Adipocyte (in vitro differentiated cells): ENCODE measurements around the gene MRPL38.
"Not testable (repeated sequence)": the region's sequence is repeated elsewhere in the genome, so short reads cannot be mapped to it uniquely, and the experiment has no call there.

Source experiments
- DNase-seq: peaks from one replicate; pipeline ENCODE4 v3.0.0-alpha.2; 2015; ENCODE audit warnings: low read depth
- H3K27me3 ChIP-seq: replicated peaks from 2 replicates; pipeline ENCODE4 v1.7.0; 2013; ENCODE audit warnings: mild to moderate bottlenecking, low read length, moderate library complexity; ENCODE audit not compliant: control insufficient read depth, insufficient read depth
- H3K36me3 ChIP-seq: 2 replicates; pipeline ENCODE4 v1.7.0; 2013; ENCODE audit warnings: low read length, mild to moderate bottlenecking, moderate library complexity; ENCODE audit not compliant: control insufficient read depth, insufficient read depth, severe bottlenecking
- H3K4me1 ChIP-seq: 2 replicates; pipeline ENCODE4 v1.7.0; 2013; ENCODE audit warnings: mild to moderate bottlenecking, low read length, moderate library complexity; ENCODE audit not compliant: control insufficient read depth, insufficient read depth
- H3K4me3 ChIP-seq: 2 replicates; pipeline ENCODE4 v1.7.0; 2013; ENCODE audit warnings: mild to moderate bottlenecking, low read length, moderate library complexity
- H3K9ac ChIP-seq: 2 replicates; pipeline ENCODE4 v1.7.0; 2013; ENCODE audit warnings: mild to moderate bottlenecking, low read length, moderate library complexity
- H3K9me3 ChIP-seq: 2 replicates; pipeline ENCODE4 v1.7.0; 2013; ENCODE audit warnings: mild to moderate bottlenecking, low read length, moderate library complexity; ENCODE audit not compliant: control insufficient read depth

The MRPL38 gene

DNA sequence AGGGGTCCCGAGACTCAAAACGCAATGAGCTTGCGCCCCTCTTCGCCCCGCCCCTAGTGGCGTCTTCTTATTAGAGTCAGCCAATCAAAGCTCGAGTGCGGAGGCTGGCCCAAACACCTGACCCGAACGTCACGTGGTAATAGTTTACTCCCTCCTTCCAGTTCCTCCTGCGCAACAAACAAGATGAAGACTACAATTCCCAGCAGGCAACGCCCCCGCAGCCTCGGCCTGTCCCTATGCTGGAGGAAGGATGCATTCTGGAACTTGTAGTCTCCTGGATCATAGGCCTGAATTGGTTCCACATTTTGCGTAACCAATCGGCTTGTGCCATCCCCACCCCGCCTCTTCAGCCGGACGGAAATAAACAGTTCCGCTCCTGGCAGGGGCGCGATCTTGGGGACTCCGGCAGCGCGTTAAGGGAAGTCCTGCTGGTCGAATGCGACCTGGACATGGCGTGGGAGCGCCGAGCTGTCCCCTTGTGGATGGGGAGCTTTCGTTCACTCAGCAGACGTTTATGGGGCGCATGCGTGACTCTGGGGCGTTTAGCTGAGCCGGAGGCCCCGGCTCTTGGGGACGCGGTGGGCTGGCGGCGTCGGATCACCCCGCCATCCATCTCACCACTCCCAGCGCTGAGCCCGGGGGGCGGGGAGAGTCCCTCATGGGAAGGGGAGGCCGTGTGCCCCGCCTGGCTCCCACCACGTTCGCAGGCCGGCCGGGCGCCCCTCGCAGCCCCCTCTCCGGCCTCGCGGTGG lies 49.2 kb downstream of the MRPL38 start, which contains the start of gene WBP2:
Gene WBP2 (minus strand): TSS at position 26 of the 752 bp plus-strand sequence. CDS start 38 bp downstream, outside the sequence.
- peak; percentile 100 for DNase-seq
- peak within 1 kb of the TSS; percentile 93 for H3K4me3 ChIP-seq
- H3K9ac ChIP-seq, result peak within 1 kb of the TSS; percentile 93
- no peaks in the 10 kb centered on the region for H3K9me3 ChIP-seq
- H3K27me3 ChIP-seq, result no peaks in the 10 kb centered on the region
- H3K36me3 ChIP-seq, result peaks cover 11% of the 10 kb centered on the region
- H3K4me1 ChIP-seq, result peaks cover 31% of the 10 kb centered on the region

DNA sequence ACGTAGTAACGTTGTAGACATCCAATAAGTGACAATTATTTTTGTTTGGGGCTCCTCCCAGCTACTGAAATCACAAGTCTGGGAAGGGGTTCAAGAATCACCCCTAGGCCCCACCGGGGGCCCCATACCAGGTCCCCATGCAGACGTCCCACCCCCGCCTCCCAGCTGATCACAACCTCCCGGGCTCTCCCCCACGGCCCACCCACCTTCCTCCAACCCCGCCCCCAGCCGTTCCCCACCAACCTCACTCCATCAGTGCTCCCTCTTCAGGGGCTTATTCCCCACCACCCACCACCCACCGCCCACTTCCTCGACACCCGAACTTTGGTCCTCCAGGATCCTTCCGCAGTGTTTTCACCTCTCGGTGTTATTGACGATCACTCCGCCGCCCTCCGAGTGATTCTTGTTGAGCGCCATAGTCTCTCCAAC lies 49.8 kb downstream of the MRPL38 start:
- H3K9ac ChIP-seq, result peak overlapping the region; percentile 89
- H3K4me3 ChIP-seq, result peak overlapping the region; percentile 93
- peaks cover 35% of the 10 kb centered on the region for H3K4me1 ChIP-seq
- DNase-seq, result no peak
- no peaks in the 10 kb centered on the region for H3K27me3 ChIP-seq
- H3K9me3 ChIP-seq, result no peaks in the 10 kb centered on the region
- H3K36me3 ChIP-seq, result peaks cover 16% of the 10 kb centered on the region

DNA sequence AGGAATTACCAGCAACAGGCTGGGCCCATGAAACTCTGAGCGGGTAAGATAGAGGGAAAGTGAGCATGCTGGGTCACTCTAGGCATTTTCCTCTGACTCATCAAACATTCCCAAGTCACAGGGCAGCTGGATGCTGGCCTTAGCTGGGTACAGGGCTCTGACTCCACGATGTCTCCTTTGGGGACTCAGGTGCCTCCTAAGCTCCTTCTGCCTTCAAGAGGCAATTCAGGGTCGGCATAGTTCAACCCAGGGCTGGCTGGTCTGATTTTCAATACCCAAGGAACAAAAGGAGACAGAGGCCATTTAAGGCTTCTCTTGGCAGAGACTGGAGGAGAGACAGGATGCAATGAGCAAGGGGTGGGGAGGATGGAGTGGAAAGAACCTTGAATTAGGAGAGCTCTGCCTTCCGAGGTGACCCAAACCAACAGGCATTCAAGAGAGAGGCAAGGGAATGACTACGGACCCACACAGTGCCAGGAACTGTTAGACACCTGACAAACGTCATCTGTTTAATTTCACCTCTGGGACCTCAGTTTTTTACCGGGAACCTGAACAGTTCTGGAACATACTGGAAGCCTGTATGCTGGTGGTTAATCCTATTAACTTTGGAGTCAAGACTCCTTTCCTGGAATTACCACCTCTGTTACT lies 50.5 kb downstream of the MRPL38 start:
- Histone ChIP-seq H3K4me3 (peak overlapping the region; percentile 93), H3K9me3 (no peaks in the 10 kb centered on the region), H3K4me1 (peaks cover 42% of the 10 kb centered on the region), H3K9ac (peak overlapping the region; percentile 89), H3K27me3 (no peaks in the 10 kb centered on the region), H3K36me3 (peaks cover 23% of the 10 kb centered on the region)
- peak; percentile 46 for DNase-seq

DNA sequence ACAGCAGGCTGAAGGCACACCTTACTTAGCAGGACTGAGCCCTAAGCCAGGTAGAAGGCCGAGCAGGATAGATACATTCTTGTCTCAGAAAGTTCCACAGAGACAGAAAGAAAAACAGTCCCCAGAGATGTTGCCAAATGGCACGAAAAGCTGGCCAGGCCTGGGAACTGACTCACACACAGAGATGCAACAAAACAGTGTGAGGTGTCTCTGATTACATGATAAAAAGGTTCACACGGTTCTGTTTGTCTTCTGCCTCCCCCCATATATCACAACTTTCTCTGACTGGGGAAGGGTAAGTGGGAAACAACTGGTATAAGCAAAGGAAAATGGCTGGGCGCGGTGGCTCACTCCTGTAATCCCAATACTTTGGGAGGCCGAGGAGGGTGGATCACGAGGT lies 51.3 kb downstream of the MRPL38 start:
- Histone ChIP-seq H3K9ac (peak overlapping the region; percentile 55), H3K4me1 (peaks cover 50% of the 10 kb centered on the region), H3K4me3 (peak overlapping the region; percentile 93), H3K36me3 (peaks cover 30% of the 10 kb centered on the region), H3K9me3 (no peaks in the 10 kb centered on the region), H3K27me3 (no peaks in the 10 kb centered on the region)
- peak; percentile 44 for DNase-seq

DNA sequence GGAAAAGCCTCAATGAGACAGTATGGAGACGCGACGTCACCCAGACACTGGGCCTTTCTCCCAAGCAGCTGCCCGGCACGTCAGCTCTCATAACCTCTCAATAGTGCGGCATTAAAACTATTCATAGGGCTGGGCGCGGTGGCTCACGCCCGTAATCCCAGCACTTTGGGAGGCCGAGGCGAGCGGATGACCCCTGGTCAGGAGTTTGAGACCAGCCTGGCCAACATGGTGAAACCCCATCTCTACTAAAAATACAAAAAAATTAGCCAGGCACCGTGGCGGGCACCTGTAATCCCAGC lies 53.0 kb downstream of the MRPL38 start:
- Histone ChIP-seq H3K36me3 (peaks cover 48% of the 10 kb centered on the region), H3K9ac (peak overlapping the region; percentile 2), H3K4me1 (peaks cover 55% of the 10 kb centered on the region)
- not testable (repeated sequence) for H3K4me3 ChIP-seq, H3K9me3 ChIP-seq, DNase-seq, H3K27me3 ChIP-seq

DNA sequence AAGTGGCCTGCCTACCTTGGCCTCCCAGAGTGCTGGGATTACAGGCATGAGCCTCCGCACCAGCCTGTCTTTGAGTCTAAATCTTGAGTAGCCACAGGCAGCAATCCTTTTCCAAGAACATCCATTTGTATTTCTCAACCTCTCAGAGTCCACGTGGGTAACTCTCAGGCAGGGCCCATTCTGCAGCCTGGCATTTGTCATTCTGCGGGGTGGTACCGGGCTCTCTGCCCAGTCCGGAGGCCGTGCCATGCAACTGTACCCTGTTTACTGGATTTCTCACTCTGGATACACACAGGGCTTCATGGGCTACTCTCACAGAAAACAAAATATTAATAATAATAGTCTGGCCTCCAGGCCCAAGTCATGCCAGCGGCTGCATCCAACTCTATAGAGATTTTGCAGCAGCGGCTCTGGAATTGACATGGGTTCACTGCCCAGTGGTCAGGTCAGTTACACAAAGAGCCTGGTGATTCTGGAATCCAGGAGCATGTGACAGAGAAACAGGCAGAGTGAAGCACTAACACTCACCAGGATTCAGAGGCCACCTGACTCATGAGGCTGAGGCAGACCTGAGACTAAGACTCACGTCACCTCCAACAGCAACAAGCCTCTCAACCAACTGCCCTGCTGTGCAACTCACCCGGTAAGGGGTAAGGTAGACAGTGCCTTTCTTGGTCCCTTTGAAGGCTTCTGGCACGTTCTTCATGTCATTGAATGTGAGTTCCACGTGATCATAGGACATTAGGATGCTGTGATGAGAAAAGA lies 53.6 kb downstream of the MRPL38 start:
- no peaks in the 10 kb centered on the region for H3K9me3 ChIP-seq
- no peaks in the 10 kb centered on the region for H3K27me3 ChIP-seq
- H3K4me1 ChIP-seq, result peaks cover 52% of the 10 kb centered on the region
- peak overlapping the region; percentile 2 for H3K9ac ChIP-seq
- no peak for DNase-seq
- H3K36me3 ChIP-seq, result peaks cover 53% of the 10 kb centered on the region
- no peak overlapping the region for H3K4me3 ChIP-seq

DNA sequence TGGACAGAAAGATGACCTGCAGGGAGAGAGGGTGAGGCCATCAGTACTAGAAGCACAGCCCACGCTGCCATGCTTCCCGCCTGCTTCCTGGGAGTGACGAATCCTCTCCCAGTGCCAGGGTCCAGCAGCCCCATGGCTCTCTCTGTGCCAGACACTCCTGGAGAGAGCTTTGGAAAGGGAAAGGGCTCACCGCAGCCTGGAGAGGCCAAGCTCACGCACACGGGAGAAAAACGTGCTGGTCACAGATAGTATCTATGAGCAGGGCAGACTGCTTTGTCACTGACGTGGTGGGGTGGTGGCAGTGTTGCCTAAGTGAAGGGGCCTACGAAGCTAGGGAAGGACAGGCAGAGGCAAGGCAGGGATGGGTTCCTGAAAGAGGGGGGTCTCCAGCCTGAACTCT lies 55.0 kb downstream of the MRPL38 start:
- no peaks in the 10 kb centered on the region for H3K9me3 ChIP-seq
- H3K4me1 ChIP-seq, result peaks cover 65% of the 10 kb centered on the region
- no peak overlapping the region for H3K4me3 ChIP-seq
- peaks cover 57% of the 10 kb centered on the region for H3K36me3 ChIP-seq
- peak overlapping the region; percentile 0 for H3K9ac ChIP-seq
- no peak for DNase-seq
- H3K27me3 ChIP-seq, result no peaks in the 10 kb centered on the region

DNA sequence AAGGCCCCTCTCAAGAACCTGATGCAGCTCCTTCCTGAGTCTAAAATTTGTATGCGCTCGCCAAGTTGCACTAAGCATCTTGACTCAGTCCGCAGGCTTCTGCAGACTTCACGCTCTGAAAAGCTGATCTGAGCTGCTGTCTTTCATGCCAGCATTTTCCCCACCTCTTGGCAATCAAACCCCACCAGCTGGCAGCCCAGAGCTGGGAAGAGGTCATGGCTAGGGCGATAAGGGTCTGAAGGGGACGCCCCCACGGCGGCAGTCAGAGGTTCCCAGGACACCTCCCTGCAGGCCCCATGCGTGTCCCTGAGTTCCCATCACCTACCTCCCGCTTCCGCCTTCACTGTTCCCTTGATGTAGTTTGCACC lies 55.4 kb downstream of the MRPL38 start:
- H3K4me1 ChIP-seq, result peaks cover 62% of the 10 kb centered on the region
- no peak for DNase-seq
- no peaks in the 10 kb centered on the region for H3K27me3 ChIP-seq
- H3K4me3 ChIP-seq, result no peak overlapping the region
- H3K9ac ChIP-seq, result peak overlapping the region; percentile 35
- H3K9me3 ChIP-seq, result no peaks in the 10 kb centered on the region
- peaks cover 57% of the 10 kb centered on the region for H3K36me3 ChIP-seq
